DND-41 (cell line): ENCODE data around the gene TMBIM1.

Source experiments
- CTCF ChIP-seq: IDR thresholded peaks from 2 replicates; pipeline ENCODE4 v1.5.1; 2012; ENCODE audit warnings: borderline replicate concordance, low read length, moderate library complexity, mild to moderate bottlenecking; ENCODE audit not compliant: poor library complexity, severe bottlenecking; ENCODE audit errors: extremely low read depth
- EZH2 ChIP-seq: IDR thresholded peaks from 3 replicates; pipeline ENCODE4 v1.6.1; 2012; ENCODE audit warnings: borderline replicate concordance, low read depth, mild to moderate bottlenecking, moderate library complexity, low read length, inconsistent platforms; ENCODE audit not compliant: severe bottlenecking

GRCh38 chr2:218293715-218294429 is 1.6 kb upstream of the TMBIM1 start:
- TF ChIP-seq CTCF (no peak), EZH2 (no peak)
